Measurements from ENCODE around the gene FBXW4. TPM values are rescaled to one million over a fixed set of nuclear protein-coding genes. Genes with fewer than 3 reads are reported as not detected.

FBXW4 gene
- total and polyA plus RNA-seq, 7 experiments from 2014 or later = 6.1 to 105 (median 73.2) TPM

- H3K4me3 ChIP-seq (ENCODE audit: low read length) = no peak overlapping the region
- no peak overlapping the region for H3K27ac ChIP-seq (ENCODE audit: low read depth, low read length)
- ATAC-seq (no peak), DNase-seq (no peak)
- Mint-ChIP-seq H3K36me3 (no peaks in the 10 kb centered on the region), H3K4me3 (no peak overlapping the region), H3K4me1 (no peaks in the 10 kb centered on the region), H3K27ac (no peak overlapping the region), H3K27me3 (peaks cover 4 to 26% (median 17%) of the 10 kb centered on the region in 5 donors), H3K9me3 (no peaks in the 10 kb centered on the region)
- H3K27me3 ChIP-seq (ENCODE audit: control insufficient read depth in 2 of 2, insufficient read depth in 2 of 2, low read length in 2 of 2) = no peaks in the 10 kb centered on the region
- POLR2A ChIA-PET = no interaction called here
- H3K36me3 ChIP-seq (ENCODE audit: control insufficient read depth in 2 of 3, insufficient read depth in 3 of 3, low read length in 3 of 3) = no peaks in the 10 kb centered on the region
- H3K4me1 ChIP-seq (ENCODE audit: control insufficient read depth in 2 of 2, insufficient read depth in 2 of 2, low read length in 2 of 2) = no peaks in the 10 kb centered on the region
- intact Hi-C loops (cut with micrococcal nuclease) = no loop called here
- CTCF ChIA-PET = no interaction called here
- no peaks in the 10 kb centered on the region for H3K9me3 ChIP-seq (ENCODE audit: control insufficient read depth in 2 of 3, low read length in 3 of 3)
These were observed 30.5 kb upstream of the FBXW4 start for GRCh38 chr10:101725296-101726114.

- intact Hi-C loops (cut with micrococcal nuclease) = no loop called here
- H3K27me3 ChIP-seq (ENCODE audit: control insufficient read depth in 2 of 2, insufficient read depth in 2 of 2, low read length in 2 of 2) = no peaks in the 10 kb centered on the region
- Mint-ChIP-seq H3K4me1 (no peaks in the 10 kb centered on the region), H3K27ac (no peak overlapping the region), H3K27me3 (peaks cover 8 to 30% (median 17%) of the 10 kb centered on the region in 5 donors), H3K4me3 (no peak overlapping the region), H3K36me3 (no peaks in the 10 kb centered on the region), H3K9me3 (no peaks in the 10 kb centered on the region)
- DNase-seq = no peak
- H3K4me1 ChIP-seq (ENCODE audit: control insufficient read depth in 2 of 2, insufficient read depth in 2 of 2, low read length in 2 of 2) = no peaks in the 10 kb centered on the region
- POLR2A ChIA-PET = no interaction called here
- no peak overlapping the region for H3K4me3 ChIP-seq (ENCODE audit: low read length)
- no peak for ATAC-seq
- no peak overlapping the region for H3K27ac ChIP-seq (ENCODE audit: low read depth, low read length)
- H3K36me3 ChIP-seq (ENCODE audit: control insufficient read depth in 2 of 3, insufficient read depth in 3 of 3, low read length in 3 of 3) = no peaks in the 10 kb centered on the region
- H3K9me3 ChIP-seq (ENCODE audit: control insufficient read depth in 2 of 3, low read length in 3 of 3) = no peaks in the 10 kb centered on the region
- CTCF ChIA-PET = interaction anchor here (0.6 kb wide), 1 partner anchor 58 kb away, joined by 5 read pairs; no protein-coding TSS in a partner anchor
These were observed 29.5 kb upstream of the FBXW4 start for GRCh38 chr10:101724446-101724845.

- Histone ChIP-seq H3K27ac (ENCODE audit: low read depth, low read length) (no peak overlapping the region), H3K4me3 (ENCODE audit: low read length) (no peak overlapping the region), H3K27me3 (ENCODE audit: control insufficient read depth in 2 of 2, insufficient read depth in 2 of 2, low read length in 2 of 2) (no peaks in the 10 kb centered on the region), H3K36me3 (ENCODE audit: control insufficient read depth in 2 of 3, insufficient read depth in 3 of 3, low read length in 3 of 3) (no peaks in the 10 kb centered on the region), H3K9me3 (ENCODE audit: control insufficient read depth in 2 of 3, low read length in 3 of 3) (no peaks in the 10 kb centered on the region), H3K4me1 (ENCODE audit: control insufficient read depth in 2 of 2, insufficient read depth in 2 of 2, low read length in 2 of 2) (no peaks in the 10 kb centered on the region)
- H3K4me1 Mint-ChIP-seq = no peaks in the 10 kb centered on the region
- no peaks in the 10 kb centered on the region for H3K36me3 Mint-ChIP-seq
- intact Hi-C loops (cut with micrococcal nuclease) = no loop called here
- ChIA-PET CTCF (no interaction called here), POLR2A (no interaction called here)
- H3K9me3 Mint-ChIP-seq = no peaks in the 10 kb centered on the region
- ATAC-seq (no peak), DNase-seq (no peak)
- H3K4me3 Mint-ChIP-seq = no peak overlapping the region
- peaks cover 3 to 28% (median 17%) of the 10 kb centered on the region in 5 donors for H3K27me3 Mint-ChIP-seq
- no peak overlapping the region for H3K27ac Mint-ChIP-seq
These were observed 28.2 kb upstream of the FBXW4 start for GRCh38 chr10:101723176-101723575.

- H3K27ac Mint-ChIP-seq = no peak overlapping the region
- ChIA-PET POLR2A (no interaction called here), CTCF (no interaction called here)
- H3K4me1 Mint-ChIP-seq = peaks cover 0 to 3% (median 0%) of the 10 kb centered on the region in 7 donors
- H3K4me3 Mint-ChIP-seq = no peak overlapping the region
- no peak for ATAC-seq
- H3K4me3 ChIP-seq (ENCODE audit: low read length) = no peak overlapping the region
- intact Hi-C loops (cut with micrococcal nuclease) = no loop called here
- no peaks in the 10 kb centered on the region for H3K9me3 ChIP-seq (ENCODE audit: control insufficient read depth in 2 of 3, low read length in 3 of 3)
- no peak for DNase-seq
- H3K9me3 Mint-ChIP-seq = no peaks in the 10 kb centered on the region
- H3K27me3 ChIP-seq (ENCODE audit: control insufficient read depth in 2 of 2, insufficient read depth in 2 of 2, low read length in 2 of 2) = no peaks in the 10 kb centered on the region
- H3K4me1 ChIP-seq (ENCODE audit: control insufficient read depth in 2 of 2, insufficient read depth in 2 of 2, low read length in 2 of 2) = no peaks in the 10 kb centered on the region
- peaks cover 3 to 23% (median 12%) of the 10 kb centered on the region in 5 donors for H3K27me3 Mint-ChIP-seq
- H3K36me3 ChIP-seq (ENCODE audit: control insufficient read depth in 2 of 3, insufficient read depth in 3 of 3, low read length in 3 of 3) = no peaks in the 10 kb centered on the region
- H3K27ac ChIP-seq (ENCODE audit: low read depth, low read length) = no peak overlapping the region
- H3K36me3 Mint-ChIP-seq = no peaks in the 10 kb centered on the region
These were observed 26.8 kb upstream of the FBXW4 start for GRCh38 chr10:101721806-101722205.

- intact Hi-C loops (cut with micrococcal nuclease) = no loop called here
- CTCF ChIA-PET = no interaction called here
- no peak overlapping the region for H3K27ac Mint-ChIP-seq
These were observed 25.7 kb upstream of the FBXW4 start for GRCh38 chr10:101720606-101721230.

GRCh38 chr10:101718690-101719275, 23.8 kb upstream of the FBXW4 start:
- H3K27ac Mint-ChIP-seq = no peak overlapping the region

More at GRCh38 chr10:101720606-101721230, 25.7 kb upstream of the FBXW4 start:
- DNase-seq (no peak), ATAC-seq (no peak)
- H3K4me3 Mint-ChIP-seq = no peak overlapping the region
- POLR2A ChIA-PET = no interaction called here
- Histone ChIP-seq H3K4me1 (ENCODE audit: control insufficient read depth in 2 of 2, insufficient read depth in 2 of 2, low read length in 2 of 2) (no peaks in the 10 kb centered on the region), H3K27ac (ENCODE audit: low read depth, low read length) (no peak overlapping the region), H3K4me3 (ENCODE audit: low read length) (no peak overlapping the region), H3K27me3 (ENCODE audit: control insufficient read depth in 2 of 2, insufficient read depth in 2 of 2, low read length in 2 of 2) (no peaks in the 10 kb centered on the region), H3K9me3 (ENCODE audit: control insufficient read depth in 2 of 3, low read length in 3 of 3) (no peaks in the 10 kb centered on the region), H3K36me3 (ENCODE audit: control insufficient read depth in 2 of 3, insufficient read depth in 3 of 3, low read length in 3 of 3) (no peaks in the 10 kb centered on the region)
- no peaks in the 10 kb centered on the region for H3K9me3 Mint-ChIP-seq
- H3K27me3 Mint-ChIP-seq = peaks cover 3 to 26% (median 12%) of the 10 kb centered on the region in 5 donors
- no peaks in the 10 kb centered on the region for H3K36me3 Mint-ChIP-seq
- peaks cover 0 to 6% (median 0%) of the 10 kb centered on the region in 7 donors for H3K4me1 Mint-ChIP-seq

More at GRCh38 chr10:101718690-101719275, 23.8 kb upstream of the FBXW4 start:
- Mint-ChIP-seq H3K4me1 (peaks cover 0 to 6% (median 0%) of the 10 kb centered on the region in 7 donors), H3K36me3 (no peaks in the 10 kb centered on the region), H3K27me3 (peaks cover 3 to 30% (median 10%) of the 10 kb centered on the region in 5 donors), H3K4me3 (no peak overlapping the region), H3K9me3 (no peaks in the 10 kb centered on the region)
- Histone ChIP-seq H3K4me3 (ENCODE audit: low read length) (no peak overlapping the region), H3K4me1 (ENCODE audit: control insufficient read depth in 2 of 2, insufficient read depth in 2 of 2, low read length in 2 of 2) (no peaks in the 10 kb centered on the region), H3K27me3 (ENCODE audit: control insufficient read depth in 2 of 2, insufficient read depth in 2 of 2, low read length in 2 of 2) (no peaks in the 10 kb centered on the region), H3K36me3 (ENCODE audit: control insufficient read depth in 2 of 3, insufficient read depth in 3 of 3, low read length in 3 of 3) (no peaks in the 10 kb centered on the region), H3K27ac (ENCODE audit: low read depth, low read length) (no peak overlapping the region), H3K9me3 (ENCODE audit: control insufficient read depth in 2 of 3, low read length in 3 of 3) (no peaks in the 10 kb centered on the region)
- intact Hi-C loops (cut with micrococcal nuclease) = no loop called here
- DNase-seq (no peak), ATAC-seq (no peak)
- ChIA-PET CTCF (no interaction called here), POLR2A (no interaction called here)
